HG02642 (cell line): Measurements from ENCODE around the gene CXCL16.
A peak's percentile ranks its signal among the peaks of the same experiment; 100 is the strongest.

ENCODE experiments used
- ATAC-seq: cut with Tn5 transposase; IDR thresholded peaks from one replicate; pipeline ENCODE4 v1.9.1; 2021; ENCODE audit warnings: mild to moderate bottlenecking; ENCODE audit not compliant: unreplicated experiment, poor library complexity

Gene CXCL16

GRCh38 chr17:4739122-4740024 lies at the start of gene CXCL16, which contains the start of gene ZMYND15:
Gene CXCL16, minus strand, starts transcription at chr17:4739928. Its CDS starts 589 bp downstream, at chr17:4739339.
Gene ZMYND15, plus strand, starts transcription at chr17:4739833. Its CDS starts 716 bp downstream, at chr17:4740549.
- peak; percentile 50 for ATAC-seq

- no peak for ATAC-seq
Measured at GRCh38 chr17:4788807-4789700, 49.3 kb upstream of the CXCL16 start, which contains the start of gene GLTPD2. Gene GLTPD2, plus strand, starts transcription at chr17:4788964. Its CDS starts 48 bp downstream, at chr17:4789012.

GRCh38 chr17:4788159-4788806 lies 48.6 kb upstream of the CXCL16 start:
- no peak for ATAC-seq

GRCh38 chr17:4786516-4786915 lies 46.8 kb upstream of the CXCL16 start:
- ATAC-seq: no peak

GRCh38 chr17:4786106-4786511 lies 46.4 kb upstream of the CXCL16 start, which contains the start of gene VMO1:
Gene VMO1, minus strand, starts transcription at chr17:4786364. Its CDS starts 12 bp downstream, at chr17:4786352.
- no peak for ATAC-seq

GRCh38 chr17:4785311-4786105 lies 45.8 kb upstream of the CXCL16 start:
- ATAC-seq: no peak

GRCh38 chr17:4782652-4783051 lies 42.9 kb upstream of the CXCL16 start:
- no peak for ATAC-seq

GRCh38 chr17:4780325-4780955 lies 40.7 kb upstream of the CXCL16 start:
- no peak for ATAC-seq

- no peak for ATAC-seq
Measured at GRCh38 chr17:4777969-4778760, 38.4 kb upstream of the CXCL16 start.

- ATAC-seq: no peak
Measured at GRCh38 chr17:4772235-4772613, 32.5 kb upstream of the CXCL16 start.

- ATAC-seq: no peak
Measured at GRCh38 chr17:4771519-4772234, 31.9 kb upstream of the CXCL16 start, which contains the start of gene TM4SF5. Gene TM4SF5, plus strand, starts transcription at chr17:4771886. Its CDS starts 37 bp downstream, at chr17:4771923.

GRCh38 chr17:4769628-4770027 lies 29.9 kb upstream of the CXCL16 start:
- ATAC-seq: no peak

GRCh38 chr17:4768298-4768697 lies 28.6 kb upstream of the CXCL16 start:
- no peak for ATAC-seq

- ATAC-seq: no peak
Measured at GRCh38 chr17:4766723-4767122, 27.0 kb upstream of the CXCL16 start.

- no peak for ATAC-seq
Measured at GRCh38 chr17:4766201-4766600, 26.5 kb upstream of the CXCL16 start.

- no peak for ATAC-seq
Measured at GRCh38 chr17:4764595-4764994, 24.9 kb upstream of the CXCL16 start.

GRCh38 chr17:4759776-4760236 lies 20.1 kb upstream of the CXCL16 start:
- ATAC-seq: no peak
